A549 (cell line): ENCODE measurements around the gene BMPER. TPM values are rescaled to one million over a fixed set of nuclear protein-coding genes. Genes with fewer than 3 reads are reported as not detected.
A peak's percentile ranks its signal among the peaks of the same experiment; 100 is the strongest.

Experiments
- ATAC-seq, 2 experiments: fragments of 200-7000 bp in 1 of 2; fragments of >200 bp in 1 of 2; cut with Nextera tagmentation in 1 of 2; cut with Tn5 transposase in 1 of 2; 3 replicates each; pipeline versions ENCODE4 v1.8.0 to v1.9.1; 2018 to 2020; ENCODE audit warnings: mild to moderate bottlenecking in 1 of 2, moderate library complexity in 1 of 2
- CTCF ChIA-PET: fragments of 300-600 bp; sonication (Branson Sonifier 250); formaldehyde crosslinking; extraction: SDS; loops from one replicate; lab custom pipeline; 2021; ENCODE audit warnings: antibody characterized with exemption, inconsistent platforms; lab: Yijun Ruan, JAX
- POLR2A ChIA-PET: fragments of 350-600 bp; formaldehyde crosslinking; extraction: SDS; loops from one replicate; lab custom pipeline; 2021; ENCODE audit warnings: antibody characterized with exemption, inconsistent platforms; lab: Yijun Ruan, JAX
- DNase-seq, 2 experiments: peaks; one replicate each; pipeline versions ENCODE4 v3.0.0 to v3.0.0-alpha.2; 2011 to 2016; ENCODE audit warnings: low read depth in 1 of 2, low spot score in 1 of 2
- FAIRE-seq: peaks from 2 replicates; lab custom pipeline; 2011; peaks lifted over from hg19 to GRCh38; lab: Jason Lieb, UNC
- H3K27ac ChIP-seq, 2 experiments: fragments of >200 bp; sonication (Bioruptor Twin); formaldehyde crosslinking; 3 replicates each; pipeline ENCODE4 v1.5.1; 2016 to 2017
- H3K4me1 ChIP-seq: fragments of >200 bp; sonication (Bioruptor Twin); formaldehyde crosslinking; 3 replicates; pipeline ENCODE4 v1.6.1; 2016
- H3K4me2 ChIP-seq: fragments of >200 bp; sonication (Bioruptor Twin); formaldehyde crosslinking; 3 replicates; pipeline ENCODE4 v1.6.1; 2016
- H3K4me3 ChIP-seq: fragments of >200 bp; sonication (Bioruptor Twin); formaldehyde crosslinking; 3 replicates; pipeline ENCODE4 v1.5.1; 2016
- H3K9me3 ChIP-seq: fragments of >200 bp; sonication (Bioruptor Twin); formaldehyde crosslinking; 3 replicates; pipeline ENCODE4 v1.6.1; 2016
- BHLHE40 ChIP-seq: IDR thresholded peaks from 2 replicates; pipeline ENCODE4 v1.6.1; 2012; ENCODE audit warnings: low read depth, low read length, inconsistent platforms
- CHD4 ChIP-seq: fragments of 200-600 bp; sonication (generic); IDR thresholded peaks from 2 replicates; pipeline ENCODE4 v1.6.1; 2016; ENCODE audit warnings: antibody characterized with exemption, mild to moderate bottlenecking, borderline replicate concordance
- EHF ChIP-seq: fragments of 250-450 bp; sonication (Bioruptor Pico); IDR thresholded peaks from 2 replicates; pipeline ENCODE4 v1.5.0; 2020; ENCODE audit warnings: mild to moderate bottlenecking
- EP300 ChIP-seq, 2 experiments: fragments of >200 bp; sonication (Bioruptor Twin); formaldehyde crosslinking; IDR thresholded peaks; 2 replicates in 1 of 2; 3 replicates in 1 of 2; pipeline ENCODE4 v1.6.1; 2016 to 2017
- FOSL2 ChIP-seq, 2 experiments: fragments of 450-650 bp in 1 of 2; fragments of >200 bp in 1 of 2; sonication (Bioruptor Twin) in 1 of 2; formaldehyde crosslinking; IDR thresholded peaks; 2 replicates each; pipeline versions ENCODE4 v1.5.0 to v1.6.1; 2016 to 2020; ENCODE audit warnings: mild to moderate bottlenecking in 1 of 2, moderate library complexity in 1 of 2
- GATA3 ChIP-seq: IDR thresholded peaks from 2 replicates; pipeline ENCODE4 v1.6.1; 2012; ENCODE audit warnings: borderline replicate concordance
- HES2 ChIP-seq: fragments of >200 bp; sonication (Bioruptor Twin); formaldehyde crosslinking; IDR thresholded peaks from 2 replicates; pipeline ENCODE4 v1.6.1; 2016
- HOXA7 ChIP-seq: fragments of 250-450 bp; sonication (Bioruptor Pico); IDR thresholded peaks from 2 replicates; pipeline ENCODE4 v1.5.0; 2020; ENCODE audit warnings: mild to moderate bottlenecking, moderate library complexity
- HOXB13 ChIP-seq: fragments of 250-450 bp; sonication (Bioruptor Pico); IDR thresholded peaks from 2 replicates; pipeline ENCODE4 v1.5.0; 2020; ENCODE audit warnings: low read depth, mild to moderate bottlenecking, moderate library complexity
- HOXB5 ChIP-seq: fragments of 250-450 bp; sonication (Bioruptor Pico); IDR thresholded peaks from 2 replicates; pipeline ENCODE4 v1.5.0; 2020; ENCODE audit warnings: mild to moderate bottlenecking, moderate library complexity
- JUN ChIP-seq, 2 experiments: fragments of >200 bp; sonication (Bioruptor Twin); formaldehyde crosslinking; IDR thresholded peaks; 2 replicates in 1 of 2; 3 replicates in 1 of 2; pipeline ENCODE4 v1.6.1; 2016 to 2017
- JUNB ChIP-seq: fragments of >200 bp; sonication (Bioruptor Twin); formaldehyde crosslinking; IDR thresholded peaks from 2 replicates; pipeline ENCODE4 v1.6.1; 2016
- KDM1A ChIP-seq: fragments of 200-600 bp; sonication (generic); IDR thresholded peaks from 2 replicates; pipeline ENCODE4 v1.6.1; 2016; ENCODE audit warnings: low read depth, mild to moderate bottlenecking
- MAFK ChIP-seq: fragments of 450-650 bp; IDR thresholded peaks from 2 replicates; pipeline ENCODE4 v1.6.1; 2014; ENCODE audit not compliant: partially characterized antibody
- MAZ ChIP-seq: fragments of 150-350 bp; IDR thresholded peaks from 2 replicates; pipeline ENCODE4 v1.6.1; 2014; ENCODE audit warnings: antibody characterized with exemption, low read depth, low read length, borderline replicate concordance
- MYC ChIP-seq: IDR thresholded peaks from 2 replicates; pipeline ENCODE4 v1.6.1; 2012; ENCODE audit warnings: mild to moderate bottlenecking, inconsistent platforms, low read length, improper control_type of control experiment, borderline replicate concordance
- NPAS2 ChIP-seq: fragments of 250-450 bp; sonication (Bioruptor Pico); IDR thresholded peaks from 2 replicates; pipeline ENCODE4 v1.8.0; 2022; ENCODE audit warnings: mild to moderate bottlenecking, moderate library complexity, borderline replicate concordance
- NR3C1 ChIP-seq: fragments of >200 bp; sonication (Bioruptor Twin); formaldehyde crosslinking; IDR thresholded peaks from 3 replicates; pipeline ENCODE4 v1.6.1; 2017
- RAD21 ChIP-seq, 2 experiments: fragments of >200 bp in 1 of 2; sonication (Bioruptor Twin) in 1 of 2; formaldehyde crosslinking in 1 of 2; IDR thresholded peaks in 1 of 2; conservative IDR thresholded peaks in 1 of 2; 2 replicates in 1 of 2; 3 replicates in 1 of 2; pipeline ENCODE4 v1.6.1; 2012 to 2018; ENCODE audit warnings: inconsistent platforms in 1 of 2
- RARB ChIP-seq: fragments of 250-450 bp; sonication (Bioruptor Pico); IDR thresholded peaks from 2 replicates; pipeline ENCODE4 v1.8.0; 2021; ENCODE audit warnings: mild to moderate bottlenecking, moderate library complexity
- RFX5 ChIP-seq: fragments of 450-650 bp; IDR thresholded peaks from 2 replicates; pipeline ENCODE4 v1.7.1; 2014; ENCODE audit warnings: antibody characterized with exemption, mild to moderate bottlenecking, moderate library complexity
- SMC3 ChIP-seq: fragments of >200 bp; sonication (Bioruptor Twin); formaldehyde crosslinking; IDR thresholded peaks from 3 replicates; pipeline ENCODE4 v1.6.1; 2018; ENCODE audit warnings: inconsistent platforms
- TFCP2L1 ChIP-seq: fragments of 250-450 bp; sonication (Bioruptor Pico); IDR thresholded peaks from 2 replicates; pipeline ENCODE4 v1.5.0; 2021; ENCODE audit warnings: mild to moderate bottlenecking
- WGBS: methylation state at CpG from one replicate; pipeline ENCODE4 v1.1.6; 2017; ENCODE audit errors: missing lambda C conversion rate; 5-methylcytosine and 5-hydroxymethylcytosine counted together
- polyA plus RNA-seq, 4 experiments: library from polyadenylated mRNA; depleted of rRNA in 3 of 4; stranded (reverse); fragments of >200 nt; fragmentation: RNase III in 1 of 4; extraction: RNeasy Plus Mini Kit Qiagen cat#74134 plus additional on column Dnase treatment in 1 of 4; gene quantifications; 2 replicates in 3 of 4; 3 replicates in 1 of 4; pipeline ENCODE4 v1.2.3, GENCODE V29; 2011 to 2017
- TF ChIP-seq, protein P1 (sequence below): fragments of 250-450 bp; sonication (Bioruptor Pico); IDR thresholded peaks from 2 replicates; pipeline ENCODE4 v1.5.0; 2021; ENCODE audit warnings: mild to moderate bottlenecking, moderate library complexity, borderline replicate concordance
- TF ChIP-seq, protein P2 (sequence below): fragments of 150-350 bp; IDR thresholded peaks from 2 replicates; pipeline ENCODE4 v1.6.1; 2014; ENCODE audit warnings: low read depth, mild to moderate bottlenecking, low read length
- TF ChIP-seq, protein P3 (sequence below): IDR thresholded peaks from 2 replicates; pipeline ENCODE4 v1.6.1; 2012
- TF ChIP-seq, protein P4 (sequence below): fragments of >200 bp; sonication (Bioruptor Twin); formaldehyde crosslinking; IDR thresholded peaks from 3 replicates; pipeline ENCODE4 v1.6.1; 2016

Gene BMPER
- polyA plus RNA-seq, 2 of the 4 experiments (the other 2 are of a cell fraction) = 5.0 to 5.8 TPM

- DNase-seq (peak; percentile 24 to 73), ATAC-seq (peak; percentile 47 to 71; a peak in 5 of 6 replicates), FAIRE-seq (peak; percentile 65)
- Histone ChIP-seq H3K4me3 (no peak overlapping the region), H3K4me1 (peaks cover 83% of the 10 kb centered on the region), H3K4me2 (peak overlapping the region; percentile 67), H3K9me3 (no peaks in the 10 kb centered on the region), H3K27ac (peak overlapping the region; percentile 92 to 97)
- TF ChIP-seq, protein P1, sequence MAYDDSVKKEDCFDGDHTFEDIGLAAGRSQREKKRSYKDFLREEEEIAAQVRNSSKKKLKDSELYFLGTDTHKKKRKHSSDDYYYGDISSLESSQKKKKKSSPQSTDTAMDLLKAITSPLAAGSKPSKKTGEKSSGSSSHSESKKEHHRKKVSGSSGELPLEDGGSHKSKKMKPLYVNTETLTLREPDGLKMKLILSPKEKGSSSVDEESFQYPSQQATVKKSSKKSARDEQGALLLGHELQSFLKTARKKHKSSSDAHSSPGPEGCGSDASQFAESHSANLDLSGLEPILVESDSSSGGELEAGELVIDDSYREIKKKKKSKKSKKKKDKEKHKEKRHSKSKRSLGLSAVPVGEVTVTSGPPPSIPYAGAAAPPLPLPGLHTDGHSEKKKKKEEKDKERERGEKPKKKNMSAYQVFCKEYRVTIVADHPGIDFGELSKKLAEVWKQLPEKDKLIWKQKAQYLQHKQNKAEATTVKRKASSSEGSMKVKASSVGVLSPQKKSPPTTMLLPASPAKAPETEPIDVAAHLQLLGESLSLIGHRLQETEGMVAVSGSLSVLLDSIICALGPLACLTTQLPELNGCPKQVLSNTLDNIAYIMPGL = no peak
- TF ChIP-seq MYC = peak; percentile 67; the same call in 1 of the 2 replicates
- TF ChIP-seq HOXB13 (CRISPR knock-in tag) = peak; percentile 70; the same call in 1 of the 2 replicates
- WGBS = 53% methylated on average over 4 of the region's 4 CpGs
- CTCF ChIA-PET = interaction anchor here (0.6 to 2.5 kb wide), 6 partner anchors 9 to 156 kb away, joined by 3 to 11 read pairs (median 3); no protein-coding TSS in a partner anchor
- POLR2A ChIA-PET = interaction anchor here (0.7 to 1.2 kb wide), 2 partner anchors 78 to 155 kb away, joined by 3 read pairs; no protein-coding TSS in a partner anchor
Observed at GRCh38 chr7:34060196-34060947, 155.0 kb downstream of the BMPER start.

DNA sequence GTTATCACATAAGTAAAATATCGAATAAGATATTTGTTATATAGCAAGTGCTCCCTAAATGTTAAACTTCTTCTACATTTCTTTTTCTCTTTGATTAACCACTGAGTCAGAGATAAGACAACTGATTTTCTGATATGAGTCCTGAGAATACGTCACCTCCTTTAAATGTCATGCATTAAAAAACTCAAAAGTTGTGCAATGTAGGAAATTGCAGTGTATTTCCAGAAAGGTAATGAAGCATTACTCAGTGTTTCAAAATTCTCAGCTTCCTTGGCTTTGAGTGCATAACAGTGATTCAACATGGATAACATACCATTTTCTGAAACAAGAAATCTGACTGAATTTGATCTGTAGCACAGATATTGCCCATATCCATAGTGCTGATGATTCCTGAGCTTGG is 155.8 kb downstream of the BMPER start:
- H3K4me1 ChIP-seq = peaks cover 91% of the 10 kb centered on the region
- H3K4me2 ChIP-seq = peak overlapping the region; percentile 67
- WGBS = 8% methylated on average over 2 of the region's 2 CpGs
- H3K4me3 ChIP-seq = no peak overlapping the region
- no peaks in the 10 kb centered on the region for H3K9me3 ChIP-seq
- DNase-seq (peak; percentile 36 to 81), ATAC-seq (peak; percentile 32 to 62; a peak in 4 of 6 replicates), FAIRE-seq (peak; percentile 98)
- peak overlapping the region; percentile 92 to 97 for H3K27ac ChIP-seq
- ChIA-PET CTCF (interaction anchor here (1.1 to 2.5 kb wide), 3 partner anchors 10 to 156 kb away, joined by 3 to 11 read pairs (median 9); no protein-coding TSS in a partner anchor), POLR2A (interaction anchor here (0.7 to 1.2 kb wide), 2 partner anchors 79 to 156 kb away, joined by 3 read pairs; no protein-coding TSS in a partner anchor)
- TF ChIP-seq HES2 = peak; percentile 99
- peak; percentile 99 to 100 for TF ChIP-seq EP300 (IDR thresholded peaks at IDR 0.05)
- no peak for TF ChIP-seq RARB
- TF ChIP-seq GATA3 = peak; percentile 99
- TF ChIP-seq MAFK = no peak
- TF ChIP-seq, protein P2, sequence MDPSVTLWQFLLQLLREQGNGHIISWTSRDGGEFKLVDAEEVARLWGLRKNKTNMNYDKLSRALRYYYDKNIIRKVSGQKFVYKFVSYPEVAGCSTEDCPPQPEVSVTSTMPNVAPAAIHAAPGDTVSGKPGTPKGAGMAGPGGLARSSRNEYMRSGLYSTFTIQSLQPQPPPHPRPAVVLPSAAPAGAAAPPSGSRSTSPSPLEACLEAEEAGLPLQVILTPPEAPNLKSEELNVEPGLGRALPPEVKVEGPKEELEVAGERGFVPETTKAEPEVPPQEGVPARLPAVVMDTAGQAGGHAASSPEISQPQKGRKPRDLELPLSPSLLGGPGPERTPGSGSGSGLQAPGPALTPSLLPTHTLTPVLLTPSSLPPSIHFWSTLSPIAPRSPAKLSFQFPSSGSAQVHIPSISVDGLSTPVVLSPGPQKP = no peak
- TF ChIP-seq MAZ = no peak
- TF ChIP-seq HOXB5 = peak; percentile 54; the same call in 1 of the 2 replicates
- peak; percentile 29; the same call in 1 of the 2 replicates for TF ChIP-seq HOXB13 (CRISPR knock-in tag)
- peak; percentile 67; the same call in 2 of the 3 replicates for TF ChIP-seq SMC3
- no peak for TF ChIP-seq BHLHE40
- TF ChIP-seq, protein P1 = no peak
- peak; percentile 98 for TF ChIP-seq FOSL2 (IDR thresholded peaks at IDR 0.05)
- TF ChIP-seq FOSL2 (CRISPR knock-in tag; IDR thresholded peaks at IDR 0.05) = peak; percentile 94
- TF ChIP-seq RFX5 = no peak
- TF ChIP-seq HOXA7 (CRISPR knock-in tag) = 0 out of 2 replicates have a peak, but pooled peaks have one; percentile 53
- TF ChIP-seq TFCP2L1 (CRISPR knock-in tag) = 0 out of 2 replicates have a peak, but pooled peaks have one; percentile 41
- TF ChIP-seq JUN (IDR thresholded peaks at IDR 0.05) = peak; percentile 98 to 100
- no peak for TF ChIP-seq NR3C1
- no peak for TF ChIP-seq KDM1A
- TF ChIP-seq, protein P3, sequence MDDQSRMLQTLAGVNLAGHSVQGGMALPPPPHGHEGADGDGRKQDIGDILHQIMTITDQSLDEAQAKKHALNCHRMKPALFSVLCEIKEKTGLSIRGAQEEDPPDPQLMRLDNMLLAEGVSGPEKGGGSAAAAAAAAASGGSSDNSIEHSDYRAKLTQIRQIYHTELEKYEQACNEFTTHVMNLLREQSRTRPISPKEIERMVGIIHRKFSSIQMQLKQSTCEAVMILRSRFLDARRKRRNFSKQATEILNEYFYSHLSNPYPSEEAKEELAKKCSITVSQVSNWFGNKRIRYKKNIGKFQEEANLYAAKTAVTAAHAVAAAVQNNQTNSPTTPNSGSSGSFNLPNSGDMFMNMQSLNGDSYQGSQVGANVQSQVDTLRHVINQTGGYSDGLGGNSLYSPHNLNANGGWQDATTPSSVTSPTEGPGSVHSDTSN = peak; percentile 63; the same call in 1 of the 2 replicates
- TF ChIP-seq RAD21 (conservative IDR thresholded peaks at IDR 0.05 in 1 of 2, IDR thresholded peaks at IDR 0.05 in 1 of 2) = peak in 1 of 2 experiments; percentile 75; a peak in 4 of 5 replicates
- TF ChIP-seq JUNB = peak; percentile 100
- no peak for TF ChIP-seq EHF (CRISPR knock-in tag)
- TF ChIP-seq, protein P4, sequence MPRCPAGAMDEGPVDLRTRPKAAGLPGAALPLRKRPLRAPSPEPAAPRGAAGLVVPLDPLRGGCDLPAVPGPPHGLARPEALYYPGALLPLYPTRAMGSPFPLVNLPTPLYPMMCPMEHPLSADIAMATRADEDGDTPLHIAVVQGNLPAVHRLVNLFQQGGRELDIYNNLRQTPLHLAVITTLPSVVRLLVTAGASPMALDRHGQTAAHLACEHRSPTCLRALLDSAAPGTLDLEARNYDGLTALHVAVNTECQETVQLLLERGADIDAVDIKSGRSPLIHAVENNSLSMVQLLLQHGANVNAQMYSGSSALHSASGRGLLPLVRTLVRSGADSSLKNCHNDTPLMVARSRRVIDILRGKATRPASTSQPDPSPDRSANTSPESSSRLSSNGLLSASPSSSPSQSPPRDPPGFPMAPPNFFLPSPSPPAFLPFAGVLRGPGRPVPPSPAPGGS = peak; percentile 99
- no peak for TF ChIP-seq CHD4
- TF ChIP-seq NPAS2 = no peak
